ENCODE measurements around the gene GABBR2. TPM values are rescaled to one million over a fixed set of nuclear protein-coding genes. Genes with fewer than 3 reads are reported as not detected.

GABBR2 gene
- total and polyA plus RNA-seq, 9 of the 15 experiments (the other 6 are each of a cell fraction or from before 2014, with no cell fraction given) = 0.15 to 1.9 (median 0.32) TPM

- TF ChIP-seq KAT2B (IDR thresholded peaks at IDR 0.05; ENCODE audit: low read depth, low read length) (no peak), SP2 (IDR thresholded peaks at IDR 0.05; ENCODE audit: extremely low read depth, low read depth, low read length, poor library complexity, severe bottlenecking) (no peak), FOXA3 (CRISPR knock-in tag; conservative IDR thresholded peaks at IDR 0.05 in 1 of 2, IDR thresholded peaks at IDR 0.05 in 1 of 2) (no peak), ZNF282 (CRISPR knock-in tag; IDR thresholded peaks at IDR 0.05) (no peak), NR1H2 (CRISPR knock-in tag; IDR thresholded peaks at IDR 0.05) (no peak), BCL6 (CRISPR knock-in tag; IDR thresholded peaks at IDR 0.05) (no peak), XRCC5 (IDR thresholded peaks at IDR 0.05; ENCODE audit: low read depth, low read length) (peak; percentile 14; the same call in 1 of the 2 replicates), MNT (conservative IDR thresholded peaks at IDR 0.05) (peak; percentile 93 to 95), ARID2 (IDR thresholded peaks at IDR 0.05) (no peak), HDAC8 (tag; IDR thresholded peaks at IDR 0.05) (no peak), RNF219 (CRISPR knock-in tag; IDR thresholded peaks at IDR 0.05) (no peak), CREB5 (CRISPR knock-in tag; IDR thresholded peaks at IDR 0.05) (no peak), RFX1 (IDR thresholded peaks at IDR 0.05) (peak; percentile 67; the same call in 1 of the 2 replicates), ZNF274 (IDR thresholded peaks at IDR 0.05; ENCODE audit: borderline replicate concordance, low read depth, low read length) (no peak), PHF8 (IDR thresholded peaks at IDR 0.05; ENCODE audit: borderline replicate concordance, low read length) (peak; percentile 80), ZNF23 (CRISPR knock-in tag; IDR thresholded peaks at IDR 0.05) (no peak), SIN3A (IDR thresholded peaks at IDR 0.05; ENCODE audit: borderline replicate concordance in 2 of 2, control insufficient read depth in 1 of 2, low read depth in 2 of 2, low read length in 2 of 2) (peak; percentile 50 to 68; a peak in 2 of 4 replicates), HDAC2 (IDR thresholded peaks at IDR 0.05) (peak; percentile 36; the same call in 1 of the 2 replicates), NEUROD1 (IDR thresholded peaks at IDR 0.05; ENCODE audit: borderline replicate concordance, low read depth, low read length, partially characterized antibody) (peak; percentile 46), NFATC3 (IDR thresholded peaks at IDR 0.05) (no peak), HNRNPLL (IDR thresholded peaks at IDR 0.05; ENCODE audit: low read depth, low read length, poor library complexity, severe bottlenecking) (peak; percentile 70), ZNF165 (CRISPR knock-in tag; IDR thresholded peaks at IDR 0.05; ENCODE audit: borderline replicate concordance) (no peak), NCOA6 (IDR thresholded peaks at IDR 0.05) (no peak)
Observed at GRCh38 chr9:98255578-98256296, 453.0 kb downstream of the GABBR2 start, which contains the start of gene TBC1D2 (continued).

Data from K562 (cell line).